ENCODE measurements around the gene ELOB. TPM values are rescaled to one million over a fixed set of nuclear protein-coding genes. Genes with fewer than 3 reads are reported as not detected.

Gene ELOB
- total RNA-seq, 1 donor from 2014 or later, result 237 TPM

GRCh38 chr16:2749936-2750335 is 27.1 kb downstream of the ELOB start:
- peaks cover 13% of the 10 kb centered on the region for H3K36me3 Mint-ChIP-seq
- no peaks in the 10 kb centered on the region for H3K9me3 Mint-ChIP-seq
- peak overlapping the region; percentile 99 for H3K27ac Mint-ChIP-seq
- peak overlapping the region; percentile 94 for H3K4me3 Mint-ChIP-seq
- peaks cover 14% of the 10 kb centered on the region for H3K4me1 Mint-ChIP-seq (ENCODE audit: unreplicated experiment)
- no peak for DNase-seq (ENCODE audit: extremely low spot score, unreplicated experiment)
- no peaks in the 10 kb centered on the region for H3K27me3 Mint-ChIP-seq
- TF ChIP-seq CTCF (conservative IDR thresholded peaks at IDR 0.05), result no peak

DNA sequence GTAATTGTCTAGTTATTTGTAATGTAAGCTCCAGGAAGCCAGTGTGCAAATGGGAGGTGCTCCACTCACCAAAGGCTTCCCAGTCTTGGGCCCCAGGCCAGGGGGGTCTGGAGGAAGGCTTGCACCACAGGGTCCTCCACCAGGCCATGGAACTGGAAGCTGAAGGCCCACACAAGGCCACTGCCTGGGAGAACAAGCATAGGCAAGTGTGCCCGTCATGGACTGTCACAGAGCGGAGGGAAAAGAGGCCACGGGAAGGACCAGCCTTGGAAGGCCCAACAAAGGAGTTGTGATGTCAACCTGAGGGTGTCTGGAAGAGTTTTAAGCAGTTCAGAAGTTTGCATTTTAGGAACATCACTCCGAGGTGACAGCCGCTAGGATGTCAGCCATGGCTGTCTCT is 27.6 kb downstream of the ELOB start:
- H3K36me3 Mint-ChIP-seq, result peaks cover 9% of the 10 kb centered on the region
- H3K4me1 Mint-ChIP-seq (ENCODE audit: unreplicated experiment), result peaks cover 10% of the 10 kb centered on the region
- no peak overlapping the region for H3K27ac Mint-ChIP-seq
- peak overlapping the region; percentile 67 for H3K4me3 Mint-ChIP-seq
- H3K9me3 Mint-ChIP-seq, result no peaks in the 10 kb centered on the region
- no peak for TF ChIP-seq CTCF (conservative IDR thresholded peaks at IDR 0.05)
- DNase-seq (ENCODE audit: extremely low spot score, unreplicated experiment), result no peak
- no peaks in the 10 kb centered on the region for H3K27me3 Mint-ChIP-seq

DNA sequence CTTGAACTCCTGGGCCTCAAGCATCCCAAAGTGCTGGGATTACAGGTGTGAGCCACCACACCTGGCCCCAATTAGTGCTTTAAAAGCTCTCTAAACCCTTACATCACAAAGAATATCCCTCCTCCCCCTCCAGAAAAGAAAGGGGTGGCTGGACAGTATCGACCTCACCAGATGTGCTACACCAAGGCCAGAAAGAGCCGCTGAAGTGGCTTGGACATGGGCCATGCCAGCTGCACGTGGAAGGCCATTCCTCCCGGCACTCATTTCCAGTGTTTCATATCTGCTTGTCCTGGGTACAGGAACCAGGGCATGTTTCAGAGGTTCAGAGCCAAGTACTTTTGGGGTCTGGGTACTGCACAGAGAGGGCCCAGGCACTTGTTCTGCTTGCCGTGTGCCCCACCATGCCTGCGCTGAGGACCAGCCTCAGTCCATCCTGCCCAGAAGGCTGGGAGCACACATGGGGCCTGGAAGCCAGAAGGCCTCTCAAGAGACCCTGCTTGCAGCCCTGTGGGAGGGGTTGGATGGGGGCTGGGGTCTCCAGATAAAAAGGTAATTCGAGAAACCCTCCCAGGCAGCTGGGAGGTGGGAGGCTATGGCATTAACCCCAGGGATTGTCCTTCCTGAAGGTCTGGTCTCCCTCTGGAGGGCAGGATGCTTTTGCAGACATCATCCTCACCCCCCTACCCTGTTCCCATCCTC is 28.2 kb downstream of the ELOB start:
- no peak for DNase-seq (ENCODE audit: extremely low spot score, unreplicated experiment)
- no peaks in the 10 kb centered on the region for H3K9me3 Mint-ChIP-seq
- H3K36me3 Mint-ChIP-seq, result peaks cover 3% of the 10 kb centered on the region
- no peak overlapping the region for H3K4me3 Mint-ChIP-seq
- H3K27ac Mint-ChIP-seq, result no peak overlapping the region
- no peaks in the 10 kb centered on the region for H3K27me3 Mint-ChIP-seq
- no peak for TF ChIP-seq CTCF (conservative IDR thresholded peaks at IDR 0.05)
- H3K4me1 Mint-ChIP-seq (ENCODE audit: unreplicated experiment), result peaks cover 7% of the 10 kb centered on the region

GRCh38 chr16:2745961-2746360 is 31.1 kb downstream of the ELOB start:
- DNase-seq (ENCODE audit: extremely low spot score, unreplicated experiment), result no peak
- Mint-ChIP-seq H3K4me1 (ENCODE audit: unreplicated experiment) (no peaks in the 10 kb centered on the region), H3K9me3 (no peaks in the 10 kb centered on the region), H3K27ac (peak overlapping the region; percentile 66), H3K27me3 (no peaks in the 10 kb centered on the region), H3K36me3 (no peaks in the 10 kb centered on the region), H3K4me3 (no peak overlapping the region)
- TF ChIP-seq CTCF (conservative IDR thresholded peaks at IDR 0.05), result no peak

DNA sequence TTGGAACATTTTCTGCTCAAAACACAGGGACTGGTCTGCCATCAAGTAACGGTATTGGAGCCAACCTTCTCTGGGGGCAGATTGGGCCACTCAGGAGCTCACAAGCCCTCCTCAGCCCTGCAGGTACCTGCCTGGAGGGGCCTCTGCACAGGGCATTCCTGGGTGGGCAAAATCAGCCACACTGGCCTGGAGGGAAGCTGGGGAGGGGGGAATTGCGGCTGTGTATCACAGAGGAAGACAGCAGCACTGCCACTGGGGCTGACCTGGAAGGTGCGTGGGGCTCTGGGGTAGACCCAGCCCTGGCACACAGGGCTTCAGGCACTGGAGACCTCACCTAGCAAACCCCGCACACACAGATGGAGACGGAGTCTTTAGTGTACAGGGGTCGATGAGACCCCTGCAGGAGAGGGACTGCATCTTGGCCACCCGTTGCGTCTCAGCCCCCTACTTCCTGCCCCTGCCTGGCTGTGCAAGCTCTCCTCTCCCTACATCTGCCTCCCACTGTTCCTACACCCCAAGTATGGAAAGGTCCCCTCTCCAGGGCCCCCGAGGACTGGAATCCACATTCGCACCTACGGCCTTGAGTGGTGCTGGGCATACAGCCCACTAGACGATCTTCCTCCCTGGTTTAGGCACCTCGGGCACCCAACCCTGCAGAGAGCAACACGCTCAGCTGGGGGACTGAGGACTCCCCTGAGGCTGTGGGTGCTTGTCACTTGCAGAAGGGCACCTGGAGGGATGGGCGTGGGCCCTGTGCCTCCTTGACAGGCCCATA is 31.8 kb downstream of the ELOB start:
- no peaks in the 10 kb centered on the region for H3K4me1 Mint-ChIP-seq (ENCODE audit: unreplicated experiment)
- H3K36me3 Mint-ChIP-seq, result no peaks in the 10 kb centered on the region
- no peak for TF ChIP-seq CTCF (conservative IDR thresholded peaks at IDR 0.05)
- no peaks in the 10 kb centered on the region for H3K9me3 Mint-ChIP-seq
- H3K27me3 Mint-ChIP-seq, result no peaks in the 10 kb centered on the region
- H3K4me3 Mint-ChIP-seq, result no peak overlapping the region
- peak overlapping the region; percentile 66 for H3K27ac Mint-ChIP-seq
- no peak for DNase-seq (ENCODE audit: extremely low spot score, unreplicated experiment)
